ENCODE measurements around the gene AIPL1.

The AIPL1 gene

DNA sequence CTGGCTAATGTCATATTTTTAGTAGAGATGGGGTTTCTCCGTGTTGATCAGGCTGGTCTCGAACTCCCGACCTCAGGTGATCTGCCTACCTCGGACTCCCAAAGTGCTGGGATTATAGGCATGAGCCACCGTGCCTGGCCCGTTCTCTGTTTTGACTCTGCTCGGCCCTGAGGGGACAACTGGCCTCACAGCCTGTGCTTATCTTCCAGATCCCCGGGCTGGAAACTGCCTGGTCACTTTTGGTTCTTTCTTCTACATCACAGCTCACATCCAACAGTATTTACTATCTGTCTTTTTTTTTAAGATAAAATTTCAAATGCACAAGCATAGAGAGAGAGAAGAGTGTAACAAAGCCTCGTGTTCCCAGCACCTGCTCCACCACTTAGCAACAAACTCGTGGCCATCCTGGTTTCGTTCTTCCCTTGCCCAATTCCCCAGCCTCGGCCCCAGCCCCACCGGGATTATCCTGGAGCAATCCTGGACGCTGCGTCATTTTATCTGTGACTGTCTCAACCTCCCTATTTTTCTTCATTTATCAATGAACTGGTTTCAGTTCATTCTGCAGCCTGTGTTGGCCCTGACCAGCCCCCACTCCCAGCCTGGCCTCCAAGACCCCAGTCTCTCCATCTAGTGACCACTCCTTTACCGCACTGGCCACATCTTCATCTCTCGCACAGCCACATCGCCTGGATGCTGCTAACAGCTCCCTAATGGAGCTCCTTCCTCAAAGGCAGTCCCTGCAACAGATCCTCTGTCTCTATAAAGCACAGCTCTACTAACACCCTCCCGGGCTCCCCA lies 30.5 kb upstream of the AIPL1 start:
- no peak for DNase-seq (ENCODE audit: low spot score)

- DNase-seq (ENCODE audit: low spot score): no peak
Measured at GRCh38 chr17:6464446-6465041, 29.6 kb upstream of the AIPL1 start.

DNA sequence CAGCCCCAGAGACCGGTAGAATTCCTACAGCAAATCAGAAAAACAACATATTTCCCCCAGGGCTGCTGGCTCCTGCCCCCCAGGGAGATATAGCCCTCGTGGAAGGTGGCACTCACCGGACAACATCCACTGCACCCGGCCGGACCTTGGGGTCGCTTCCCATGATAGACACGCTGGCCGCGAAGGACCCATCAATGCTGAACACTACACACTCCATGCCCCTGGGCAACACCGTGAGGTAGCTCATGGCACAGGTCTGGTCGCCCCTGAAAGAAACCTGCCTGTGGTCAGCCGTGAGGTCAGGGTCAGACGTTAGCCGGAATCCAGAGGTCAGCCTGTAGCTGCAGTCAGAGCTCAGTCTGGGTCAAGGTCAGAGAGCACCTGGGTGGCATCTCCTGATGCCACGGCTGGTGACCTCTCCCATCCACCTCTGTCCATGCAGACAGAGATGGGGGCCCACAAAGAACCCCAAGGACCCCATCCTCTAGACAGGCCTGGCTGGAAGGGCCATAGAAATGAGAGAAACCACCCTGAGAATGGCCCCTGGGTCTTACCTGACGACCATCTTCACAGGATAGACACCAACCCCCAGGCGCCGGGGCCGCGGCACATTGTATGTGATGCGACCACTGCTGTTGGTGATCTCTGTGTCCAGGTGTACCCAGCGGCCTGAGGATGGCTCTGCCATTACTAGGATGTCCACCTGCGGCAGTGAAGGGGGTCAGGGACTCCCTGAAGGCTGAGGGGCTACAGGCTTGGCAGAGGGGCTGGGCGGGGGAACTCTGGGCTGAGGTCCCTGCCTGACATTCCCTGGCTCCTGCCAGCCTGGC lies 28.9 kb upstream of the AIPL1 start:
- DNase-seq (ENCODE audit: low spot score): no peak

DNA sequence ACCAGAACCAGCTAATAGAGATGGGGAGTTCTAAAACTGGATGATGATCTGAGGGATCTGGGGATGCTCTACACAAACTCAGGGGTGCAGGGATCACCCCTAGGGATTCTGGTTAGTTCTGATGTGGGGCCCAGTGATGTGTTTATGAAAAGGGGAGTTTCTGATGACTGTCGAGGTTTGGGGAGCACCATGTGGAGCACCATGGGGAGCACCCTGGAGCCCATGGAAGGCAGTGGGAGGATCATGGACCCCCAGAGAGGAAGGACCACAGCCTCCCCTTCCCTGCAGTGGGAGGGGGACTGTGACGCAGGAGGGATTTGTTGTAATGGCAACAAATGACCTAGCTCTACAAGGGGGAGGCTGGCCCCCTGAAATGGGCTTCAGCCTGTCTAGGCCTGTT lies 27.8 kb upstream of the AIPL1 start:
- DNase-seq (ENCODE audit: low spot score): no peak

DNA sequence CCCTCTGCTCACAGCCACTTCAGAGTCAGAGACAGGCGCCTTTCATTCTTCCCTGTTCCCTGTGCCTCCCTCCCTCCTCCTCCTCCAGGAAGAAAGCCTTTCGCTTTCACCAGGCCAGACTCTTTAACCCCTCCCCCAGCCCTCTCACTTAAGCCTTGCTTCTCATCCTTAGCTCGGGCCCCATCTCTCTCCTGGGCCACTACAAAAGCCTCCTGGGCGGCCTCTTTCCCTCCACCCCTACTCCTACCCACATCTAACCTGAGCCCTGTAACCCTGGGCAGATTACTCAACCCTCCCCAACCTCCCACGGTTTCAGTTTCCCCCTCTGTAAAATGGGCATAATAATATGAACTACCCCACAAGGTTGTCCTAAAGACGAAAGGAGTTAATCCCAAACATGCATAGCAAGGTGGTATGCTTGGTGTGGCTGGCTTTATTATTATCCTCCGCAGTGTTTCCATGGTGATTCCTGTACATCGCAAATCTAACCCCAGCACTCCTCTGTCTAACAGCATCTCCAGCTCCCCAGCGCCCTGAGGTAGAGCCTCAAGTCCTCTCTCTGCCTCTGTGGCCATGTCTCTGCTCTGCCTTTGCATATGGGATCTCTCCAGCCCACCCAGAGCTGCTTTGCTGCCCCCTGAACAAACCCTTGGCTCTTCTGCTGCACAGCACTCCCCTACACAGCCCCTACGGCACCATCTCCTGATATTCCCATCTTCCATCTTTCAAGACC lies 27.0 kb upstream of the AIPL1 start:
- no peak for DNase-seq (ENCODE audit: low spot score)

DNA sequence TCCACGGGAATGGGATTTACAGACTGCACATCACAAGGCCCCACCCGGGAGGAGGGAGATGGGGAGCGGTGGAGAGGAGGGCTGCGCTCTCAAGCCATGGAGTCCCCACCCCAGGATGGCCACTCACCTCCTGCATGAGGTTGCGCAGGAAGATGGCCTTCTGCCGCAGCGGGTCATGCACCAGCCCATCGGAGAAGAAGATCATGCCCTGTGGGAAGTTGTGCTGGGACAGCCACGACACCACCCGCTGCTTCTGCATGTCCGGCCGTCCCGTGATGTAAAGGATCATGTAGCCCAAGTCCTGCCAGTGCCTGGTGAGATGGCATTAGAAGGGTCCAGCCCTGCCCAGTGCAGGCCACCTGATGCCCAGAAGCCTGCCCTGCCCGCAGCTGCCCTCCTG lies 26.3 kb upstream of the AIPL1 start:
- DNase-seq (ENCODE audit: low spot score): no peak

GRCh38 chr17:6460531-6461161 lies 25.7 kb upstream of the AIPL1 start:
- DNase-seq (ENCODE audit: low spot score): no peak

DNA sequence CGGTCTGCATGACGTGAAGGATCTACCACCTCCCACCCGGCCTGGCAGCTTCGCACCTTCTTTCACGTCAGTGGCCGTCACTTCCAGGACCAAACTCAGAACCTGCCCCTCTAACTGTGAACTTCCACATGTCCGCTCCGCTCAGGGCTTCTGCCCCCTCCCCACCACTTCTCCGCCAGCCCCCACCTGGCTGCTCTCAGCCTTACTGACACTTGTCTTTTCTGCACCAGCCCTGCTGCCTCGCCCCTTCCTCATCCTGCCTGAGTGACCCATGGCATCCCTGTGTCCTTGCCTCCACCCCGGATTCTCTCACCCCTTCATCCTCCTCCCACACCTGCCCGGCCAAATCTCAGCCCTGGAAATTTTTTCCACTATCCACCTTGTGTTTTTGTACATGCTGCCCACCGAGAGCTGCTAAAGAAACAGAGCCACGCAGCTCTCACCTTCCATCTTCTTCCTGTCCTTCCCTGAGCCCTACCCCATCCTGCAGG lies 23.6 kb upstream of the AIPL1 start:
- DNase-seq (ENCODE audit: low spot score): no peak

- DNase-seq (ENCODE audit: low spot score): no peak
Measured at GRCh38 chr17:6457688-6458459, 23.0 kb upstream of the AIPL1 start.

DNA sequence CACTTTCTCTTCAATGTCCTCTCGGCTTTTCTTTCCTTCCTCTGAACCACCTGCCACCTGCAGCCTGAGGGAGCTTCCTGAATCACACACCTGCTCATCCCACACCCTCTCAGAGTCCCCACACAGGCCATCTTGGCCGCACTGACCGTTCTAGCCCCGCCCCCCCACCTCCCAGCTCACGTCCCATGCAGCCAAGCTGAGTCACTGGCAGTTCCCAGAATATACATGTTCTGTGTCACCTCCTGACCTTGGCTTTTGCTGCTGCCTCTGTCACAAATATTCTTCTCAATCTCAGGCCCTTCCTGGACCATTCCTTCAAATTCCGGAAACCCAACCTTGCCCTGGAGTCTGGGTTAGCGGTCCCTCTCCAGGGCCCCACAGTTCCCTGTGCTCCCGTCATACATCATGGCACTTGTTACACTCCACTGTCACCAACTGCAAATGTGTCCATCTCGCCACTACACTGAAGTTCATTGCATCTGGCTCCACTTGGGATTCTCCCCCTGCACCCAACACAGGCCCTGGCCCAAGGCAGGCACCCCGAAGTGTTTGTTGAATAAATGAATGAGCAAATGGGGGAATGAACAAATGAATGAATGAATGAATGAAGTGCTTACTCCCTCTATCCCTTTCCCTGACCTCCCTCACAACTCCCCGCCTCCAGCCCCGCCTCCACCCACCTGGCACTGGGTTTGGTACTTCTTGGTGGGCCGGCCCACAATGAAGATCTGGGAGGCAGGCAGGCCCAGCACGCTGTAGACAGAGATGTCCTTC lies 22.2 kb upstream of the AIPL1 start:
- no peak for DNase-seq (ENCODE audit: low spot score)

- no peak for DNase-seq (ENCODE audit: low spot score)
Measured at GRCh38 chr17:6456321-6456720, 21.4 kb upstream of the AIPL1 start.

GRCh38 chr17:6455321-6455705 lies 20.4 kb upstream of the AIPL1 start:
- peak; percentile 12 for DNase-seq (ENCODE audit: low spot score)

GRCh38 chr17:6454495-6455320 lies 19.8 kb upstream of the AIPL1 start:
- no peak for DNase-seq (ENCODE audit: low spot score)

- no peak for DNase-seq (ENCODE audit: low spot score)
Measured at GRCh38 chr17:6453279-6454024, 18.5 kb upstream of the AIPL1 start.

DNA sequence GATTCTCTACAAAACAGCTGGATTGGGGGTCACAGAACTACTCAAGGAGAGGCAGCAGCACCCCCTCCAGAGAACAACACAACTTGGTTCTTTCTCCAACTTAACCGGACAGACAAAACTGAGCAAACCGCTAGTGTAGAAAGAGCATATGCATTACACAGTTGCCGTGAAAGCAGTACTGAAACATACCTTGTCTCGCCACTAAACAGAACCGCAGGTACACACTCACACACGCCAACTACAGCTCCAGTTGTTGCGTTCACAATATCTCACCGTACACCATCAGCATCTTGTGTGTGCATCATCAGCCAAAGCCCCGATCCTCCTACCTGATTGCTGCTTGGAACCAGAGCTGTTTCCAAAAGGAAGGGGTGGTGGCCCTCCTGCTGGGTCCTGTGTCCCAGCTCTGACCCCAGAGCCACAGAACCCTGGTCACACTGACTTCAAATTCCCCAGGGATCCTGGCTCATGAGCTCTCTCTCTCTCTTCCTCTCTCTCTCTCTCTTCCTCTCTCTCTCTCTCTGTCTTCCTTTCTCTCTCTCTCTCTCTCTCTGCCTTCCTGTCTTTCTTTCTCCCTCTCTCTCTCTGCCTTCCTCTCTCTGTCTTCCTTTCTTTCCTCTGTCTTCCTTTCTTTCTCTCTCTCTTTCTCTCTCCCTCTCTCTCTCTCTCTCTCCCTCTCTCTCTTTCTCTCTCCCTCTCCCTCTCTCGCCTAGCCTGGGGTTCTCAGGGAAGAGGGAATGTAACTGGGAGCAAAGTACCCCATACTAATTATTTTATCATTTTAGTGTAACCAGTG lies 17.7 kb upstream of the AIPL1 start:
- no peak for DNase-seq (ENCODE audit: low spot score)

DNA sequence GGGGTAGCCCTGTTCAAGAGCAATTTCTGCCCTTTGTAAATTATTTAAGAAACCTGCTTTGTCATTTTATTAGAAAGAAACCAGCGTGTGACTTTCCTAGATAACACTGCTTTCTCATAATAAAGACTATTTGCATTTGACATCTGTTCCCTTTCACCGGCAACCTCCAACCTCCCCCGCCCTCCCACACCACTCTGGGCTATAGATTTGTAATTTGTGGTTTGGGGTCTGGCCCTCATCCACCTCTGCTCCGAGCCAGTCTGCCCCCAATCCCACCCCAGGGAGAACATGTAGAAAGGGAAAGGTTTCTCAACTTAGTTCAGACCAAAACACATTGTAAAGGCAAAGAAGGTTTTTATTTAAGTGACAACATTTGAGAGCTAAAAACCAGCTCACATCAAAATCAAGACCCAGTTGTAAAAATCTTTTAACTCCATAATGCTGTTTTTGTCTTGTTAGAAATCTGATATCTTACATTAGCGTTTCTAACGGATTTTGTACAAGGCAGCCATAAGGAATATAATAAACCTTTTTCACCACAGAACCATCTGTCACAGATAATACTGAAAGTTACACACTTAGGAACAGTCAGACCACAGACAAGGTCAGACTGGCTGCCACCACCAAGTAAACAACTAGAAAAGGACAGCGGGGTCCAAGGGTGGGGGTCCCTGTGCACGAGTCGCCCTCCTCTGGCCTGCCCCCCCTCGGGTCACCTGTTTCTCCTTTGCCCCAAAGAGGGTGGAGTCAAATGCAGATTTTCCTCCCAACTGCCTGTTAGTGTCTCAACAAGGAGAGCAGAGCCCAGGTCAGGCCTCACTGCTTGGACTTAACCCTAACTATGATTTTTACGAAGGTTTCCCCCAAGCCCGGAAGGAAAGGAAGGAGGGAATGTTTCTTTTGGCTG lies 16.3 kb upstream of the AIPL1 start:
- DNase-seq (ENCODE audit: low spot score): no peak

DNA sequence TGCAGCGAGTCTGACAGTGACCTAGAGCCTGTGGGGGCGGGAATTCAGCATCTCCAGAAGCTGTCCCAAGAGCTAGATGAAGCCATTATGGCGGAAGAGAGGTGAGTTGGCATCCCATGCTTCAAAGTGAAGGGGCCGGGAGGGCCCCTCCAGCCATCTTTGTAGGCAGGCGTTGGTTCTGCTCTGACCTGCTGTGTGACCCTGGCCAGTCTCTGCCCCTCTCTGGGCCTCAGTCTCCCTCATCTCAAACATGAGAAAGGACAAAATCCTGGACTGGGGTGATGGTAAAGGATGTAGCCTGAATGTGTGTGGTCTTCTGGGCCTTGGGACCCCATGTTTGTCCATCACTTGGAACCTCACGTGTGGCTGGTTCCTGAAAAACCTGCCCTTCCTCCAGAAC lies 14.4 kb upstream of the AIPL1 start:
- no peak for DNase-seq (ENCODE audit: low spot score)
